ENCODE measurements around the gene INPP5B. TPM values are rescaled to one million over a fixed set of nuclear protein-coding genes. Genes with fewer than 3 reads are reported as not detected.

The INPP5B gene
- total and polyA plus RNA-seq, 8 donors = 7.5 to 16.1 (median 12.3) TPM

GRCh38 chr1:37865348-37866120 lies 81.3 kb downstream of the INPP5B start:
- Histone ChIP-seq H3K9me3 (no peaks in the 10 kb centered on the region), H3K4me3 (no peak overlapping the region), H3K36me3 (peaks cover 0 to 9% (median 5%) of the 10 kb centered on the region in 3 donors), H3K4me1 (peaks cover 0 to 1% (median 1%) of the 10 kb centered on the region in 3 donors), H3K27ac (no peak overlapping the region), H3K27me3 (no peaks in the 10 kb centered on the region)
- DNase-seq (no peak), ATAC-seq (no peak), FAIRE-seq (no peak)
- WGBS, 2 donors = 85 to 90% methylated on average over 6 of the region's 6 CpGs
- intact Hi-C loops (cut with DNase I) = no loop called here
- no peak for TF ChIP-seq CTCF (IDR thresholded peaks at IDR 0.05)

- Histone ChIP-seq H3K4me3 (no peak overlapping the region), H3K27me3 (no peaks in the 10 kb centered on the region), H3K4me1 (peaks cover 8 to 14% (median 12%) of the 10 kb centered on the region in 3 donors), H3K27ac (no peak overlapping the region), H3K9me3 (no peaks in the 10 kb centered on the region), H3K36me3 (peaks cover 0 to 3% (median 0%) of the 10 kb centered on the region in 3 donors)
- DNase-seq (no peak), ATAC-seq (no peak), FAIRE-seq (no peak)
- no peak for TF ChIP-seq CTCF (IDR thresholded peaks at IDR 0.05)
- intact Hi-C loops (cut with DNase I) = no loop called here
- WGBS, 2 donors = 55 to 62% methylated on average over 3 of the region's 3 CpGs
Measured at GRCh38 chr1:37862330-37862729, 84.5 kb downstream of the INPP5B start.

- no peak for FAIRE-seq
- no peak for DNase-seq
- intact Hi-C loops (cut with DNase I) = no loop called here
- no peaks in the 10 kb centered on the region for H3K9me3 ChIP-seq
- ATAC-seq = no peak
- peaks cover 0 to 3% (median 0%) of the 10 kb centered on the region in 3 donors for H3K36me3 ChIP-seq
- H3K4me3 ChIP-seq = no peak overlapping the region
- WGBS, 2 donors = 83 to 92% methylated on average over 4 of the region's 4 CpGs
- H3K27me3 ChIP-seq = no peaks in the 10 kb centered on the region
- peaks cover 8 to 14% (median 12%) of the 10 kb centered on the region in 3 donors for H3K4me1 ChIP-seq
- TF ChIP-seq CTCF (IDR thresholded peaks at IDR 0.05) = no peak
- H3K27ac ChIP-seq = no peak overlapping the region
Measured at GRCh38 chr1:37861151-37861550, 85.7 kb downstream of the INPP5B start.

GRCh38 chr1:37860346-37860666 lies 86.5 kb downstream of the INPP5B start:
- Histone ChIP-seq H3K27ac (peak overlapping the region; percentile 65 to 91 (median 75)), H3K4me1 (peaks cover 8 to 14% (median 12%) of the 10 kb centered on the region in 3 donors), H3K9me3 (no peaks in the 10 kb centered on the region), H3K27me3 (no peaks in the 10 kb centered on the region), H3K4me3 (peak overlapping the region; percentile 54 to 94 (median 79)), H3K36me3 (peaks cover 0 to 3% (median 0%) of the 10 kb centered on the region in 3 donors)
- no peak for DNase-seq
- FAIRE-seq = no peak
- no peak for ATAC-seq
- intact Hi-C loops (cut with DNase I) = no loop called here
- peak in 1 of 4 donors; percentile 12 for TF ChIP-seq CTCF (IDR thresholded peaks at IDR 0.05)
- WGBS, 2 donors = 22 to 23% methylated on average over 5 of the region's 5 CpGs
